HG03571 (cell line): ENCODE results near the gene CARD6.
"Not testable (repeated sequence)": the region's sequence is repeated elsewhere in the genome, so short reads cannot be mapped to it uniquely, and the experiment has no call there.

ENCODE experiments used
- ATAC-seq: cut with Tn5 transposase; IDR thresholded peaks from one replicate; pipeline ENCODE4 v1.9.1; 2021; ENCODE audit not compliant: unreplicated experiment

Gene CARD6

DNA sequence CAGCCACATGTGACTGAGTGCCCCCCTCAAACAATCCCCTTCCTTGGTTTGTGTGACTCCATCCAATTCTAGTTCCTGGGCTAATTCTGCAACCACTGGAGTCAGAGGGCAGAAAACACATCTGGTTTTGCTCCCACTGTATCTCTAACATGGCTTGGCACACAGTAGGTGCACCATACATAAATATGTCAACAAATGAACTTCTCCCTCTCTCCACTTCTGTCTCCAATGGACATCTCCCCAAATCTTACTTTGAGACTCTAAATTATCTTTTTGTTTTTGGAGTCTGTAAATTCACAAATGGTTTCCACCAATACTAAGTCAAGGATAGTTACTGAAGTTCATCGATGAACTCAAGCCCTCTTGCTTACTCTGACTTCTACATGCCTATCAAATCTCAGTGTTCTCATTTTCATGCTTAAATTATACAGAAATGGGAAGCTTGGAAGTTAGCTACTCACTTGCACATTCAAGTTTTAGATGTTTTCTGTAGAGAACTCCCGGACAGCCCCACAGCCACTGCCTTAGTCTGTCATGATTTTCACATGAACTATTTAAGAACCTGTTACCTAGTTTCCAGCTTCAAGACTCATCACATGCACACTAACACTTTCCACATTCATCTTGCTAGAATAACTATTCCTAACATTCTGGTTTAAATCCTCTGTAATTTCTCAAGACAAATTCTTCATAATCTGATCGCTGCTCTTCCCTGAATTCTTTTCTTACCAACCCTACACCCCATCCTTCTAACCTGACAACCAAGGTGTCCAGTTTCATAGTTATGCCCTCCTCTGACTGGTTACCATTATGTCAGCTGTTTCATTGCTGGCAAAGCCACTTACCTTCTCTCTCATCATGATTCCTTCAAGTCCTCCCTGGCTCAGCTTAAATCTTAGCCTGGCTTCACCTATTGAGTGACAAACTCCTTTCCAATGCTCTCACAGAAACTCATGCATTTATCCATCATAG, 12.2 kb upstream of the CARD6 start:
- no peak for ATAC-seq

GRCh38 chr5:40829748-40830533, 11.2 kb upstream of the CARD6 start:
- ATAC-seq, result no peak

GRCh38 chr5:40831346-40832210, 9.6 kb upstream of the CARD6 start:
- no peak for ATAC-seq

GRCh38 chr5:40832345-40832744, 8.8 kb upstream of the CARD6 start:
- no peak for ATAC-seq

DNA sequence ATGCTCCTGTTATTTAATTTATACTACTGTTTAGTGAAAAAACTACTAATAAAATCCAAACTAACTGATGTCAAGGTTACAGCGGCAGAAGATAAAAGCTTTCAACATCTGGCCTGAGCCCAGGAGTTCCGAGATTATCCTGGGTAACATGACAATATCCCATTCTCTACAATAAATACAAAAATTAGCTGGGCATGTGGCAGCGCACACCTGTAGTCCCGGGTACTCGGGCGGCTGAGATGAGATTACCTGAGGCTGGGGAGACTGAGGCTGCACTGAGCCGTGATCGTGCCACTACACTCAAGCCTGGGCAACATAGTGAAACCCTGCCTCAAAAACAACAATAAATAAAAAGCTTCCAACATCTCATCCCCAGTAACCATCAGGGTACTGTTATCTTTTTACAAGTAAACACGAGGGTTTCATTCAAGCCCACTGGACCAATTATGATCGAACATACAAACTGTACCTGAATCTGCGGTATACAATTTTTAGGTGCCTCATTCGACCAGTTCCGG, 7.4 kb upstream of the CARD6 start:
- ATAC-seq, result no peak

GRCh38 chr5:40834391-40834848, 6.7 kb upstream of the CARD6 start:
- no peak for ATAC-seq

DNA sequence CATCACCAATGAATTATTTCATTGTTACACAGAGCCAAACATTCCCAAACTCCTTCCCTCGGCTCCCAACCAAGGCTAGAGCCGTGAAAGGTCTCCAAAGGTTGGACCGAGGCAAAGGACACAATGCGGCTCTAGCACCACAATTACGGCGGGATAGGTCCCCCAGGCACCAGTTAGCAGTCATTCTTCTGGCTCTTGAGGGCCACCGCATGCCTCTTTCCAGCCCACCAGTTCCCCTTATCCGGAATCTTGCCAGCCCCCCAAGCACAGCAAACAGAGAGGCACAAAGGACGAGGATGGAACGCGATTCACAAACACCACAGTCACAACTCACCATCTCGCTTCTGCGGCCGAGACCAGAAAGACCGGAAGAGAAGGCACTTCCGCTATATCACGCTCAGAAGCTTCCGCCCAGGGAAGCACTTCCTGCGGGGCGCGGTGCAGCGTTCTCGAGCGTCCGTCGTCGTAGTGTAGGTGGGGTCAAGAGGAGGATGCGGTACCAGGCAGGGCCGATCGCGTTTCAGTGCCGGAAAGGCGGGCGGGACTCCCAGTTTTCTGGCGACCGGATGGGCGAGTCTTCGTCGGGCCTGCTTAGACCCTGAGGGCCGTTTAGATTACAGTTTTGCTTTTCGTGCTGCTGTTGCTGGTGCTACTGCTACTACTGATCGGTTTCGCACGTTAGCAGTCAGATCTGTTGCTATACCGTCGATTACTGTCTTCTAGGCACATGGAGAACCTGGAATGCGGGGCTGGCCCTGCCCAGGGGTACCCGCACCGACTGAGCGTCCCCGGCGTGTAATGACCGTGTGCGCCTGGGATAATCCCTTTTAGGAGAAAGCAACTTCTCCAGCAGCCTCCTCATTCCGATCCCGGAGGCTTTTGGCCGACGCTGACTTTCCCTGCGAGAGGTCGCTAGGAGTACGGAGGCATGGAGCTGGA, 6.0 kb upstream of the CARD6 start, which contains the start of gene RPL37:
Gene RPL37 (minus strand): TSS at position 374 of the 939 bp plus-strand sequence. CDS start 37 bp downstream, at position 337.
- ATAC-seq, result peak; percentile 96

- ATAC-seq, result no peak
Measured at GRCh38 chr5:40838086-40838485, 3.1 kb upstream of the CARD6 start.

GRCh38 chr5:40842351-40842750, 1.2 kb downstream of the CARD6 start:
- ATAC-seq, result no peak

DNA sequence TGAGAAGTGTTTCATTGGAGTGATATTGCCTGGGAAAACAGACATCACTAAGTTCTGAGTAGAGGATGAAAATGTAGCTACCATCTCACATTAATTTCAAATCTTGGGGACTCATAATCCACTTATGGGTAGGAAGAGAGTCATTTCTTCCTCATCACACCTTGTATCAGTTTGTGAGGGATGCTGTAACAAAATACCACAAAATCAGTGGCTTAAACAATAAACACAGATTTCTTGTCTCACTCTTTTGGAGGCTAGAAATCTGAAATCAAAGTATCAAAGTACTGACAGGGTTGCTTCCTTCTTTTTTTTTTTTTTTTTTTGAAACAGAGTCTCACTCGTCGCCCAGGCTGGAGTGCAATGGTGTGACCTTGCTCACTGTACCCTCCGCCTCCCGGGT, 3.4 kb downstream of the CARD6 start:
- no peak for ATAC-seq

GRCh38 chr5:40846371-40846770, 5.2 kb downstream of the CARD6 start:
- ATAC-seq, result no peak

- no peak for ATAC-seq
Measured at GRCh38 chr5:40847525-40847924, 6.4 kb downstream of the CARD6 start.

GRCh38 chr5:40853632-40854192, 12.5 kb downstream of the CARD6 start:
- no peak for ATAC-seq

GRCh38 chr5:40860711-40861110, 19.5 kb downstream of the CARD6 start:
- ATAC-seq, result no peak

DNA sequence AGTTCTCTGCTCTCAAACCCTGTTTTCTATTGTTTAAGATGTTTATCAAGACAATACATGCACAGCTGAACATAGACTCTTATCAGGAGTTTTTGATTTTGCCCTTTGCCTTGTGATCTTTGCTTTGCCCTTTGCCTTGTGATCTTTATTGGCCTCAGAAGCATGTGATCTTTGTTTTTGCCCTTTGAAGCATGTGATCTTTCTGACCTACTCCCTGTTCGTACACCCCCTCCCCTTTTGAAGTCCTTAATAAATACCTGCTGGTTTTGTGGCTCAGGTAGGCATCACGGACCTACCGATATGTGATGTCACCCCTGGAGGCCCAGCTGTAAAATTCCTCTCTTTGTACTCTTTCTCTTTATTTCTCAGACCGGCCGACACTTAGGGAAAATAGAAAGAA, 23.8 kb downstream of the CARD6 start:
- ATAC-seq, result not testable (repeated sequence)

GRCh38 chr5:40866844-40867243, 25.7 kb downstream of the CARD6 start:
- no peak for ATAC-seq

DNA sequence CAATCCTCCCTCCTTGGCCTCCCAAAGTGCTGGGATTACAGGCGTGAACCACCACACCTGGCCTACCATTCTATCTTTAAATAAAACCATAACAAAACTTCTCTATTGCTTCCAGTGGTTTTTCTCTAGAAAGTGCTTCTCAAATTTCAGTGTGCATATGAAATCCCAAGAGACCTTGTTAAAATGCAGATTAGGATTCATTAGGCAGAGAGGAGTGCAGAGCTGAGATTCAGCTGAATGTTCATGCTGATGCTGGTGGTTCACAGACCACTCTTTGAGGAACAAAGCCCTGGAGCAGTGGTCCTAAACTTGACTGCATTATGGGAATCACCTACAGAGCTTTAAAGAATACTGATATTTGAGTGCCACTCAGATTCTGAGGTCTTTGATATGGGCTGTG, 28.2 kb downstream of the CARD6 start:
- ATAC-seq, result no peak

GRCh38 chr5:40871177-40871576, 30.0 kb downstream of the CARD6 start:
- ATAC-seq, result no peak

DNA sequence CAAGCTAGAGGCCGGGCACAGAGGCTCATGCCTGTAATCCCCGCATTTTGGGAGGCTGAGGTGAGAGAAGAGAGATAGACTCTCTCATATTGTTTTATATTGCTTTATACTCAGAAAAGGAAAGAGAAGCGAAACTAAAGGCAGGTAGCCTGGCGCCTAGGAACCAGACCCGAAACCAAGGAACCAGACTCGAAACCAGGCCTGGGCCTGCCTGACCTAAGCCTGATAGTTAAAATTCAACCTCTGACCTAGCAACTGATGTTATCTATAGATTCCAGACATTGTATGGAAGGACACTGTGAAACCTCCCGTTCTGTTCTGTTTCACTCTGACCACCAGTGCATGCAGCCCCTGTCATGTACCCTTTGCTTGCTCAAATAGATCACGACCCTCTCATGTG, 31.1 kb downstream of the CARD6 start:
- not testable (repeated sequence) for ATAC-seq
